NB4 (cell line): ENCODE data around the gene SPATA3.

Experiments
- CTCF ChIP-seq: IDR thresholded peaks from one replicate; pipeline ENCODE4 v1.5.1; 2012; ENCODE audit warnings: low read depth, low read length
- MYC ChIP-seq: IDR thresholded peaks from 2 replicates; pipeline ENCODE4 v1.6.1; 2011; ENCODE audit warnings: low read depth, low read length

- TF ChIP-seq CTCF (peak; percentile 89), MYC (peak; percentile 74)
These were observed 8.5 kb upstream of the SPATA3 start for GRCh38 chr2:230987137-230988020.
